HG03565 (cell line): ENCODE results near the gene BTNL2.
A peak's percentile ranks its signal among the peaks of the same experiment; 100 is the strongest.

ENCODE experiments used
- ATAC-seq: cut with Tn5 transposase; IDR thresholded peaks from one replicate; pipeline ENCODE4 v1.9.1; 2021; ENCODE audit warnings: mild to moderate bottlenecking, moderate library complexity; ENCODE audit not compliant: unreplicated experiment

The BTNL2 gene

DNA sequence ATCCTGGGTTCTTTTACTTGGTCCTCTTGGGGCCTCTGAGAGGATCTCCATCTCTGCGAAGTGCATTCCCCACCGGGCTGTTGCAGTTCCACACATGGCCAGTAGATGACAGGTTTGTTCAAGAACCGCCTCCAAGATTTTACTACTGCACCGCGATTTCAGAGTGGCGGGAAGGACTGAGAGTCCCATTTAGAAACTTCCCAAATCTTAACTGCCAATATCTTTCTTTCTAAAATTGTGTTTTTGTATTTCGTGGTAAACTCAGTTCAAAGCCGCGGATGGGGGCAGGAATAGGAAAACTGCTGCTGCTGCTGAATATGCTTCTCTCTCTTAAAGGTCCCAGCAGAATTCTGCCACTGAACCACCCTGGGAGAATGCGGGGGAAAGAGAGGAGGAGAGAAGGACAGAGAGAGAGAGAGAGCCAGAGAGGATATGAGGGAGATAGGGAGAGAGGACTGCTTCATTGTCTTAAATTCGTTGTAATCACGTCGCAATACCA is 8.6 kb upstream of the BTNL2 start:
- ATAC-seq: no peak

DNA sequence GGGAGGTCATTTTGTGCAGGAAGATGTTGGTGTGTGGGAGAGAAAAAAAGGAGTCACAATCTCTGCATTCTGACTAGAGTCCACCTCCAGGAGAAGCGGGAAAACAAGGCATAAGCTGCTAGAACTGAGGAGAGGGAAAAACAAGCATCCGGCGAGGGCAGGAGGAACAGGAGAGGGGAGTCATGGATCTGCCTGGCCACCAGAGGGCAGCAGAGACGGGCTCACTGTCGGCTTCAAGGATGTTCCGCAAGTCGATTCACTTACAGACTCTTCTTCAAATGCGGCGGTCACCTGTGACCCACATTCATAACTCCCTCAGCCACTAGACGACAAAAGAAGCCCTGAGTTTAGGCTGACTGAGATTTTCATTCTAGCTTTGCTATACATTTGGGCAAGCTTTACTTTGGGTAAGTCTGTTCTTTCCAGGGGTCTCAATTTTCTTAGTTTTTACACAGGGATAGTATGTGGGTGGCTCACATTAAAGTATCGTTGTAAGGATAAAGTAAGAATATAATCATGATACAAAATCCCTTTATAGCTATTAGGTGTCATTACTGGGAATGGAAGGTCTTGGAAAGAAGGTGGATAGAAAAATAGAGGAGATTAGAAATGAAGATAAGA is 6.6 kb upstream of the BTNL2 start:
- ATAC-seq: peak; percentile 60

DNA sequence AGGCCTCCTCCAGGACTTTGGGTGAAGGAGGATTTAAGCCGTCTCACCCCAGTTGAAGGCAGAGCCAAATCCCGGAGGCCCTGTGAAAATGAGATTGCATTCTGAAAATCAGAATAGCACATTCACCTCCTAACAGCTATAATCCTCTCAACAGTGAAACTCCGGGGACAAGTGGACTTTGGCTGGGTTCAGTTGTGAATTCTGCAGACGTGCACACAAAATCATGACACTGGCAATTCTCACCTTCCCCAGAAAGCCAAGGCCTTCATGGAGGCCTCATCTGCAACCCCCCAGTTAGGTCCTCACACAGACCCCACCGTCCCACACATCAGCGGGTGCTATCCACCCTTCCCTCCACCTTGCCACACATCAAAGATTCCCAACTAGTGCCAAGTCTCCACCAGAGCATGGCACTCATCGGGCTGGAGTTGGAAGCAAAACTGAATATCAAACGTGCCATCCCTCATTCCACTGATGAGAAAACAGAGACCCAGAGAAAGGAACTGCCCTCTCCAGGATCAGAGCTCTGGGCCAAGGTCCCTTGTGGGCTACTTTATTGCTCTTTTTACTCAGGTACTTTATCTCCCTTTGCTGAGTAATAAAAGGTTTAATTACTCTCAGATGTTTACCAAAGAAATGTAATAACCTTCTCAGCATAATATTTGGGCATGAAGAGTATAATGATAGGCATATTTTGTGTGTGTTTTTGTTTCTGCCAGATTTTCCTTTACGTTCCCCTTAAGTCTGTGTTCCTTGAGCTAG is 4.8 kb upstream of the BTNL2 start:
- no peak for ATAC-seq

DNA sequence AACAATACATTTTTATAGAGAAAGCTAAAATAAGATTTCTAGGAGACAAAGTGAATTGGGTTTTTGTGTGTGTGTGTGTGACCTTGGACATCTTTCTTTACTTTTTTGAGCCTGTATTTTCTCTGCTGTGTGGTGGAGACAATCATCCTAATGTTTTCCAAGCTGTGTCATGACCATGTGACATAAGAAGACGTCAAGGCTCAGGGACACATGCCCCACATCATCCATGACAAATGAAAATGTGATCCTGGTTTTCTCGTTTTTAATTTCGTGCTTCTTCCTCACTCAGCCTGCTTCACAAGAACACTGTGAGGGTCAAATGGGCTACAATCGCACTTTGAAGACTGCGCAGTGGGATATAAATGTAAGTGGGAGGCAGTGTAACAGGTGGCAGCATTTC is 3.9 kb upstream of the BTNL2 start:
- ATAC-seq: no peak

DNA sequence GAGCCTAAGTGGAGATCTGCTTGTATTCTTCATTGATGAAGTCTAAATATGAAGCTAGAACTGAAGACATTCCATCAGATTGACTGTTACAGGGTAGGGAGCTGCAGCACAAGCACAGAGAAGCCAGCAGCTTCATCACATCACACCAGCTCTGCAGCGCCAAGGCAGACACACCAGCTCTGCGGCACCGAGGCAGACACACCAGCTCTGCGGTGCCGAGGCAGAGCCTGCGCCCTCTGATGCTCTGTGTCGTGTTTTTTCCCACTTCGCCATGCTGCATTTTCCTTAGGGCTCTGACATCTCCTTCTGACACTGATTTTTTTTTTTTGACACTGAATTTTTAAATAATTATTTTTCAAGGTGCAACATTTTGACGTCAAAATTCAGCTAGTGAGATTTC is 784 bp downstream of the BTNL2 start:
- no peak for ATAC-seq

DNA sequence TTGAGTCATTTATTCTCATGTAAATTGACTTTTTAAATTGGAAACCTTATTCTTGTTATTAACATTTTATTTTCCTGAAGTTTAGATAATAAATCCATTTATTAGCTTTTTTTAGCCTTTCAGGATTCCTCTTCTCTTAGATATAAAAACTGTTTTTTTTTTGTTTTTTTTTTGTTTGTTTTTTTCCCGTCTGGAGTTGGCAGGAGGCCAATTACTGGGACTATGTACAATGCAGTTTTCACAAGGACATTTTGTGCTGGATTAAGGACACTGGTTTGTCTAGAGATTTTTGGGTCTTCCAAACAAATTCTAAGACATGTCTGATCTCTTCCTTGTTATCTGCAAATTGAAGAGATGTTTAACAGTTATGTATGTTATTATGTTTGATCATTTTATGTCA is 1.3 kb downstream of the BTNL2 start:
- ATAC-seq: no peak

DNA sequence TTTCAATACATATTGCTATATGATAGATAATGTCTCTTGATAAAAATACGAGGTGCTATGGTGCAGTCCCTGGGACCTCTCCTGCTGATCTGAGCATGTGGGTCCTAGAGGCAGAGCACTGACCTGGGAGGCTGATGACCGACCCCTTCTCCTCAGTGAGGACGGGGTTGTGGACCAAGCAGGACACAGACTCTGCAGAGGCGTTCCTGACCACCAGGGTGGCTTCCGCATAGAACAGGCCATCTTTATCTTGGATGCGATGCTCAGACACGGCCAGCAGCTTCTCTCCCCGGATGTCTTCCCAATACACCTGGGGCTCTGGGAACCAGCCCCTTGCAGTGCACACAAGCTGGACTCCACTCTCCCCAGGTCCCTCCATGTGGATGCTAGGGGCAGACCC is 4.2 kb downstream of the BTNL2 start:
- no peak for ATAC-seq

DNA sequence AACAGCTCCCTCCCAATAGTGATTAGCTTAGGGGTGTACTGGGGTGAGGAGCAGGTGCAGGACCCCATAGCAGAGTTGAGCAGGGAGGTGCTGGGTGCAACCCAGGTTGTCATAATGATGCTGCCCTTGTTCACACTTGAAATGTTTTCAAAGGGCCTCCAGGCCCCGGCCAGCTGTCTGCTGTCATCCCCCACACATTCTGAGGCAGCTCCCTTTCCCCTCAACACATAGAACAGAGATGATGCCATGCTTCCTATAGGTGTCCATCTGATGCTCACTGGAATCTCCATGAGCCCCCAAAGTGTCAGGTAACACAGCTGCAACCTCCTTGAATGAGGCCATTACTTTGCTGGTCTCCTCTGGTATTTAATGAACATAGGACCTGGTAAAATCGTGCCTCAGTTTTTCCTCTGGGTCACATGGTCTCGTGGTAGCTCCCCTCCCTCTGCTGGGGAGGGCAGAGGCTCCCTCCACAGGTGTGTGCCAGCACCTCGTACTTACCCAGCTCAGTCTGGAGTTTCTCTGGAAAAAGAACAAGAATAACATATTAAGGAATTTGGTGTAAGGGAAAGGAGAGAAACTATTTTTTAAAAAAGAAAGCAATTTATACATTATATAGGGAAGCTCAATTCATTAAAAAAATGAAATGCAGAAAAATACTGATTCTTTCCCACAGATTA is 5.6 kb downstream of the BTNL2 start:
- no peak for ATAC-seq

DNA sequence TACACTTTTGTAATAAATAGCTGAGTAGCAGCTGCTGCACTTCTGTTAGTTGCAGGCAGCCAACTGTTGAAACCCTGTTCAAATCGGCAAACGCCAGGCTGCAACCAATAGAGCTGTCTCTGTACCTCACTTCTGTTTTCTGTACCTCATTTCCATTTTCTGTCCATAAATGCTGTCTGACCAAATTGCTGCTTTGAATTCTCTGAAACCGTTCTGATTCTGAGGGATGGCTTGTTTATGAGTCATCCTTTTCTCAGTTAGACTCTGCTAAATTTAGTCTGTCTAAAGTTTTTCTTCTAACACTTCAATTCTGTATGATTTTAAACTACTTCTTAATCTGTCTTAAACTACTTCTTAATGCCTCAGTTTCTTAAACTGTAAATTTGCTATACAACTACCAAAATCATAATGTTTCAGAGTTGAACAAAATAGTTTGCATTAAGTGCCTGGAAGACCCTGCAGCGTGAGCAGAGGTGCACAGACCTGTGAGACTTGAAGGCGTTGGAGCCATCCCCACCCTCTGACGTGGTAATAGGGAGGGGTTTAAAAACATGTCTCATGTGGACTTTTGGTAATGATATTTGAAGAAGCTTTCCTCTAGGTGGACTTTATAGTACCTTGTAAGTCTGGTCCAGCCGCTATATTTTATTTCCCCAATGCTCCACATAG is 9.6 kb downstream of the BTNL2 start:
- peak; percentile 76 for ATAC-seq

DNA sequence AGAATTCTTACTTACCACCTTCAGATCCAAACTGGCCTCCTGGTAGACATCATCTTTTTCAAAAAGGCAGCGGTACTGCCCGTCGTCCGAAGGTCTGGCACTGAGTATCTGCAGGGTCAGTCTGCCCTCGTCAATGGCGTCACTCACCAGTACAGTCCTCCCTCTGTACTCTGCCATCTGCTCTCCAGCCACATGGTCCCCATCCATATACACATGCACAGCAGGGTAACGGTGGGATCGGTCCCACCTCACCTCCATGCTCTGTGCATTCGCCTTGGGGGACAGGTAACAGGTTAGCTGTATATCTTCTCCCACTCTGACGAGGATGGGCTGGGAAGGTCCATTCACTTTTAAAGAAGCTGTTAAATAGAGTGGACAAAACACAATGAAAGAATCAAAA is 11.0 kb downstream of the BTNL2 start:
- no peak for ATAC-seq

DNA sequence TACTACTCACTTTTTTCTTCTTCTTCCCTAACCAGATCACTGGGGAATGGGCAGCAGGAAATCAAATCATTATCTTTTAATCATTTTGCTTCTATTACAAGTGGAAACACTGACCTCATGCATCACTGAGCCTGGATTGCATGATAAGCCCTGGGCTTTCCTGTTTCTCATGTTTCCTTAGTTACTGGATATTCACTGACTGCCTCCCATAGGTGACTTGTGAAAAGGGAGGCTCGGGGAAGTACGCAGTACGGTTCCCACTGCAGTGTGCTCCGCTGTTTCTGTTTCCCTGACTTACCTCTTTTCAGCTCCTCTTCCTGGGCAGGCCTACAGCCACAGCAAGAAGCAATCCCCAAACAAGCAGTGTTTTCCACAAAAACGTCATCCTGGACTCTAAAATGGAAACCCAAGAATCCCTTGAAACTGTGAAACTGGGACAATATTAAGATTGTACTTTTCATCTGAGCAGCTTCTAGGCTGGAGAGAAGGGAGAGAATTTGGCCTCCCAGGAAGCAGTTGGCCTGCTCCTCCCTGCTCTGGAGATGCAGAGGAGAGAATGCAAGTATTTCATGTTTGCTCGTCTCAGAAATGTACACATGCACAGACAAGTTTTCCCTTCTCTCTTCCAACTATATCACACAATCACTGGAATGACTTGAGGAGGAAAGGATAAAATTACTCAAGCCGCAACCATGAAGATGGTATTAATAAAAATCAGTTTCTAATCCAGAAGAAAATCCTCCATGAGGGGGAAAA is 13.1 kb downstream of the BTNL2 start:
- ATAC-seq: no peak

DNA sequence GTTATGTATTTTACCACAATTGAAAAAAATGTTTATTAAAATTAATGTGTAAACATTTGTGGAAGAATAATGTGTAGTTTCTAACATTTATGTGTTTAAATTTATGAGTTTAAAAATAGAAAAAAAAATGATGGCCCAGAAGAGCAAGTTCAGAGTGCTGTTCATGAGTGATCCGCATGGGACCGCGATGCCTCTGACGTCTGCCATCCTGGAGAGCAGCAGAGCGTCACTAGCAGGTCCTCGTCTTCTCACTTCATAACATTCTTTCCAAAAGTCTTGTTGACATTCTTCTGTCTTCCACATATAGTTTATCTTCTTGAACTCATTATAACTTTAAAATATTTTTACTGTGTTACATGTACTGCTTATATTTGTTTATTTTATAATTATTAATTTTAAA is 15.5 kb downstream of the BTNL2 start:
- ATAC-seq: no peak

DNA sequence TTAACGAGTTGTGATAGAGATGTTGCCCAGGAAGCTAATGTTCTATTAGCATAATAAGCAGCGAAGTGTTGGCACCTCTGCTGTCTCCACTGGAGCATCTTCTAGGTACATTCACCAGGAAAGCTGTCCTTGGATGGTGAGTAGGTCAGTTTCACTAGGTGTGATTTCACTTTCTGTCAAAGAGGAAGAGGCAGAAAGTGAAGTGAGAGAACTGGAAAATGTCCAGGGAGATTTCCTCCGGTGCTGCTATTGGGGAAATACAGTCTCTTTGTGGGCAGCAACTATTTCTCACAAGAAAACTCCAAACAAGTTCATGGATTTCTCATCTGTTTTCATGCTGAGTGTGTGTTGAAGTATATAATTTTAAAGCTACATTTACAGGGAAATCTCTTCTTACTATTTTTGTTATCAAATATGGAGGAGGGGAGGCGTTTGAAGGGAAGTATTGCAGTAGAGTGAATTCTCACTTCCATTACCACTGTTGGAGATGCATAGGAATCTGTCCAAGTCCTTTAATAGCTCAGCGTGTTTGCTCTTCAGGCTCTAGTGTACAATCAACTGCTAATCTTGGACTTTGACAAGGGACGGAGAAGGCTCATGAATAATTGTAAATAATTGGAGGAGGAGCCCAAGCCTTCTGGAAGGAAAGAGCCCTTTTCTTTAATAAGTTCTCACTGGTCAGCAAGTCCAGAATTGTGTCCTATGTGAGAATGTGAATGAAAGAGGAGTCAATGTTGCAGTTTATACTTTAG is 19.2 kb downstream of the BTNL2 start:
- no peak for ATAC-seq

DNA sequence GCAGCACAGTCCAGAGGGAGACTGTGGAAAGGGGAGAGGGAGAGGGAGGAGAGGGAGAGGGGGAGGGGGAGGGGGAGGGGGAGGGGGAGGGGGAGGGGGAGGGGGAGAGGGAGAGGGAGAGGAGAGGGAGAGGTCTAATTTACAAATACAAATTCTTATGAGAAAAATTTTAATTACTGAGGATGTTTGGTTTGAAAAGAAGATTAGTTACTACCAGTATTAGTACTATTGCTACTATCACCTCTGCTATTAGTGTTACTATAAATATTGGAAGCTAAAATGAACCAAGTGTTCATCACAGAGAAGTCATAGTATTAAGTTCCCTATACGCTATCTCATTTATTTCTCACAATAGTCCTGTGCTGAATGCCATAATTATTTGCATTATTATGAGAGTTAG is 20.9 kb downstream of the BTNL2 start:
- ATAC-seq: no peak

DNA sequence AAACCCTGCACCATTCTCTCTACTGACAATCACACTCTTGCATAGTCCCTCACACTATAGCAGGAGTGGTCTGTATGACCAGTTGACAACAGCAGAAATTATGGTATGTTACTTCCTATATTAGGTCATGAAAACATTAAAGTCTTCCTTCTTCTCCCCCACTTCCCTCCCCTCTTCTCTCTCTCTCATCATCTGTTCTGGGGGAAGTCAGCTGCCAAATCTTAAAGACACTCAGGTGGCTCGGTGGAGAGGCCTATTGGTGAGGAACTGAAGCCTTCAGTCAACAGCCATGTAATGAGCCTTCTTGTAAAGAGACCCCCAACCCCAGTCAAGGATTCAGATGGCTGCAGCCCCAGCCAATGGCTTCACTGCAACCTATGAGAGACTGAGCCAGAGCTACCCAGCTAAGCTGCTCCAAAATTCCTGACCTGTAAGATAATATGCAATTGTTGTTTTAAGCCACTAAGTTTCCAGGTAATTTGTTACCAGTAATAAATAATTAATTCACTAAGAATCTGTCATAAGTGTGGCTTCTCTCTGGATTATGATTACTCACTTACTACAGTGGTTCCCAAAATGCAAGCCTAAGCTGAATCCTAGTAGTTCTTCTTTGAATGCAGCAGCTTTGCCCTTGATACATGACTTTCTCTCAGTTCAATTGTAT is 24.1 kb downstream of the BTNL2 start:
- no peak for ATAC-seq

DNA sequence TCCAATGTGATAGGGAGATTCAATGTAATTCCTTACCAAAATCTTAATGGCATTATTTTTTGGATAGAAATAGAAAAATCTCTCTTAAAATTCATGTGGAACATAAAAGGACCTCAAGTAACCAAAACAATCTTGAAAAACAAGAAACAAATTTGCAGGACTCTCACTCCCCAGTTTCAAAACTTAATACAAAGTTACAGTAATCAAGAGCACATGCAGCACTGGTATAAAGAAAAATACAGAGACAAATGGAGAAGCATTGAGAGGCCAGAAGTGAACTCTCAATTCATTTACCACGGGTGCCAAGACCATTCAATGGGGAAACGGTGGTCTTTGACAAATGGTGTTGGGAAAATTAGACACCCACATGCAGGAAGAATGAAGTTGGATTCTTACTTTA is 27.4 kb downstream of the BTNL2 start:
- no peak for ATAC-seq

DNA sequence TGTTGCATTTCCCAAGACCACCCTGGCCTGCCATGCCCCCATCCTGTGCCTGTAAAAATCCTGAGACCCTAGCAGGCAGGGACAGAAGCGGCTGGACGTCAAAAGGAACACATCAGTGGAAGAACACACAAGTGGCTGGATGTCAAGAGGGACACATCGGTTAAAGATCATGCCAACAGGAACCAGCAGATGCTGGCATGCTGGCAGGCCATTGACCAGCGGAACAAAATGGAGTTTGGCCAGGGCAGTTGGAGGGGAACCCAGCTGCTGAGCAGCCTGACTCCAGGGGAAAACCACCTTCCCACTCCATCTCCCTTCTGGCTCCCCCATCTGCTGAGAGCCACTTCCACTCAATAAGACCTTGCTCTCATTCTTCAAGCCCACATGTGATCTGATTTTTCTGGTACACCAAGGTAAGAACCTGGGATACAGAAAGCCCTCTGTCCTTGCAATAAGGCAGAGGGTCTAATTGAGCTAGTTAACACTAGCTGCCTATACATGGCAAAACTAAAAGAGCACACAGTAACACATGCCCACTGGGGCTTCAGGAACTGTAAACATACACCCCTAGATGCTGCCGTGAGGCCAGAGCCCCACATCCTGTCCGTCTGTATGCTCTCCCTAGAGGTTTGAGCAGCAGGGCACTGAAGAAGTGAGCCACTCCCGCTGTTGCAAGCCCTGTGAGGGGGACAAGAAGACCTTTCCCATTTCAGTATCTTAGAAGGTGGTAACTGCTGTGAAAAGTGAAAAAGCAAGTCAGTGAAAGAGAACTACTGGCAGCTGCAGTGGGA is 31.0 kb downstream of the BTNL2 start:
- ATAC-seq: no peak

DNA sequence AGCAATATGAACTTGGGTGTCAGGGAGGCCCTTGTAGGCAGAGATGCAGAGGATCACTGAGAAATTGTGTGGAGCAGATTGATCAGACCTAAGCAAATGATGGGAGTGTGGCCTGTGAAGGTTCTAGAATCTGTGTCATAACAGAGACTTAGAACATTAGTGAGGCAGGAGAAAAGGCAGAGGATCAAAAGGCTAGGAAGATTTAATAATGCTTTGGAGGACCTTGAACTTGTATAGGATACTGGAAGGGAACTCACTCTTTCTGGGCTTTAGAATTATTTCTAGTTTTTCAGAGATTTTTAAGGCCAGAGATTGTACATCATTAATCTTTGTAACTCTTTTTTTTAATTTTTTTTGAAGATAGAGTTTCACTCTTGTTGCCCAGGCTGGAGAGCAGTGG is 35.2 kb downstream of the BTNL2 start, which contains the start of gene TSBP1:
TSBP1 (minus strand) TSS at position 101 of the 400 bp plus-strand sequence. CDS start 197 bp downstream, outside the sequence.
- ATAC-seq: no peak

DNA sequence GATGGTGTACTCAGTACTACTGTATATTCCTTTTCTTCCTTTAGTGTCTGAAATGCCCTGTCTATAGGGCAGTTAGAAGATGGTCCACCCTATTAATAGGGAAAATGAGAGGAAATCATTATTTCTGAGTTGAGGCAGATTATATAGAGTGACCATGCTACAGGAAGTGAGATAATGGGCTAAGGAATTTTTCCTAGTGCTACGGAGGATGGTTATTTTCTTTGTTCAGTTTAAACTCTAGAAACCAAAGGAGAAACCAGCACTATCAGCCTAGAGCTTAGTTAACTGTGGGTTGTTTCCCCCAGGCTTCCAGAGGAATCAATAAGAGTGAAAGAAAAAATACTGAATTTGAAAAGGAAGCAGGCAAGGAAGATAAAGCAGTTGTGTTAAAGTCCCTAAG is 35.8 kb downstream of the BTNL2 start:
- no peak for ATAC-seq
